Urothelium cell line (cell line): Measurements from ENCODE around the gene COA1.
"Not testable (repeated sequence)": the region's sequence is repeated elsewhere in the genome, so short reads cannot be mapped to it uniquely, and the experiment has no call there.

Experiments used
- DNase-seq: peaks from one replicate; pipeline ENCODE4 v3.0.0; 2011; ENCODE audit warnings: low spot score, mixed read lengths
- FAIRE-seq: peaks from 2 replicates; lab custom pipeline; 2011; peaks lifted over from hg19 to GRCh38; lab: Jason Lieb, UNC

COA1 gene

GRCh38 chr7:43731494-43731893 is 2.2 kb upstream of the COA1 start:
- not testable (repeated sequence) for DNase-seq, FAIRE-seq

GRCh38 chr7:43729924-43730248 is 563 bp upstream of the COA1 start:
- DNase-seq (no peak), FAIRE-seq (no peak)

GRCh38 chr7:43727494-43727893 is 1.8 kb downstream of the COA1 start:
- FAIRE-seq (no peak), DNase-seq (no peak)

- DNase-seq (no peak), FAIRE-seq (peak; percentile 35)
Observed at GRCh38 chr7:43727003-43727402, 2.3 kb downstream of the COA1 start.

GRCh38 chr7:43726466-43726865 is 2.9 kb downstream of the COA1 start:
- no peak for DNase-seq
- FAIRE-seq, result no peak

GRCh38 chr7:43725251-43725650 is 4.1 kb downstream of the COA1 start:
- FAIRE-seq (no peak), DNase-seq (no peak)

GRCh38 chr7:43723007-43723341 is 6.3 kb downstream of the COA1 start:
- DNase-seq (no peak), FAIRE-seq (no peak)

- peak; percentile 18 for DNase-seq
- no peak for FAIRE-seq
Observed at GRCh38 chr7:43721193-43721806, 8.0 kb downstream of the COA1 start.

GRCh38 chr7:43716598-43716997 is 12.7 kb downstream of the COA1 start:
- DNase-seq (no peak), FAIRE-seq (no peak)

GRCh38 chr7:43715966-43716365 is 13.4 kb downstream of the COA1 start:
- not testable (repeated sequence) for FAIRE-seq, DNase-seq

- FAIRE-seq, result peak; percentile 58
Observed at GRCh38 chr7:43711503-43711902, 17.8 kb downstream of the COA1 start.

GRCh38 chr7:43708055-43708454 is 21.3 kb downstream of the COA1 start:
- not testable (repeated sequence) for DNase-seq, FAIRE-seq

More at GRCh38 chr7:43711503-43711902, 17.8 kb downstream of the COA1 start:
- DNase-seq, result no peak

- FAIRE-seq (no peak), DNase-seq (no peak)
Observed at GRCh38 chr7:43703573-43703972, 25.8 kb downstream of the COA1 start.

- DNase-seq, result no peak
- FAIRE-seq, result no peak
Observed at GRCh38 chr7:43702974-43703373, 26.3 kb downstream of the COA1 start.

GRCh38 chr7:43701929-43702328 is 27.4 kb downstream of the COA1 start:
- no peak for FAIRE-seq
- DNase-seq, result no peak

- DNase-seq (no peak), FAIRE-seq (no peak)
Observed at GRCh38 chr7:43701500-43701854, 27.8 kb downstream of the COA1 start.

GRCh38 chr7:43700646-43701499 is 28.4 kb downstream of the COA1 start:
- DNase-seq, result no peak
- no peak for FAIRE-seq

GRCh38 chr7:43700059-43700501 is 29.2 kb downstream of the COA1 start:
- FAIRE-seq (no peak), DNase-seq (peak; percentile 36)

GRCh38 chr7:43698460-43699255 is 30.7 kb downstream of the COA1 start:
- FAIRE-seq (no peak), DNase-seq (no peak)

- DNase-seq (no peak), FAIRE-seq (no peak)
Observed at GRCh38 chr7:43697690-43698089, 31.6 kb downstream of the COA1 start.

GRCh38 chr7:43695365-43695764 is 34.0 kb downstream of the COA1 start:
- DNase-seq (no peak), FAIRE-seq (no peak)

GRCh38 chr7:43694399-43694748 is 34.9 kb downstream of the COA1 start:
- DNase-seq (no peak), FAIRE-seq (no peak)
